NAMALWA (cell line): ENCODE results near the gene THEMIS.
"Not testable (repeated sequence)": the region's sequence is repeated elsewhere in the genome, so short reads cannot be mapped to it uniquely, and the experiment has no call there.

Experiments used
- DNase-seq: peaks from one replicate; pipeline ENCODE4 v3.0.0-alpha.2; 2015; ENCODE audit warnings: low spot score

The THEMIS gene

GRCh38 chr6:127900935-127901334, at the start of gene THEMIS:
TSS of gene THEMIS (minus strand) at chr6:127901058. CDS start at chr6:127900932, 126 bp downstream.
- no peak for DNase-seq

- no peak for DNase-seq
Measured at GRCh38 chr6:127949251-127949650, 48.4 kb upstream of the THEMIS start.

- DNase-seq = no peak
Measured at GRCh38 chr6:127946388-127946787, 45.5 kb upstream of the THEMIS start.

- no peak for DNase-seq
Measured at GRCh38 chr6:127945434-127946097, 44.7 kb upstream of the THEMIS start.

- no peak for DNase-seq
Measured at GRCh38 chr6:127941228-127941627, 40.4 kb upstream of the THEMIS start.

GRCh38 chr6:127939442-127940066, 38.7 kb upstream of the THEMIS start:
- no peak for DNase-seq

GRCh38 chr6:127938701-127939100, 37.8 kb upstream of the THEMIS start:
- no peak for DNase-seq

- DNase-seq = no peak
Measured at GRCh38 chr6:127937747-127938146, 36.9 kb upstream of the THEMIS start.

GRCh38 chr6:127937102-127937501, 36.2 kb upstream of the THEMIS start:
- DNase-seq = no peak

GRCh38 chr6:127934956-127935355, 34.1 kb upstream of the THEMIS start:
- no peak for DNase-seq

GRCh38 chr6:127933852-127934840, 33.3 kb upstream of the THEMIS start:
- no peak for DNase-seq

- DNase-seq = no peak
Measured at GRCh38 chr6:127933137-127933536, 32.3 kb upstream of the THEMIS start.

- DNase-seq = no peak
Measured at GRCh38 chr6:127932708-127933107, 31.9 kb upstream of the THEMIS start.

GRCh38 chr6:127926441-127926840, 25.6 kb upstream of the THEMIS start:
- DNase-seq = not testable (repeated sequence)

- DNase-seq = no peak
Measured at GRCh38 chr6:127924440-127924839, 23.6 kb upstream of the THEMIS start.

GRCh38 chr6:127924031-127924430, 23.2 kb upstream of the THEMIS start:
- no peak for DNase-seq

GRCh38 chr6:127923135-127923534, 22.3 kb upstream of the THEMIS start:
- DNase-seq = no peak

GRCh38 chr6:127921982-127922381, 21.1 kb upstream of the THEMIS start:
- no peak for DNase-seq

GRCh38 chr6:127920804-127921203, 19.9 kb upstream of the THEMIS start:
- no peak for DNase-seq

- DNase-seq = no peak
Measured at GRCh38 chr6:127918506-127919427, 17.9 kb upstream of the THEMIS start.

- no peak for DNase-seq
Measured at GRCh38 chr6:127917766-127918165, 16.9 kb upstream of the THEMIS start.

- no peak for DNase-seq
Measured at GRCh38 chr6:127914240-127914639, 13.4 kb upstream of the THEMIS start.
